Testis (tissue), 3 donors: ENCODE data around the gene MRGPRX4. TPM values are rescaled to one million over a fixed set of nuclear protein-coding genes. Genes with fewer than 3 reads are reported as not detected.

Experiments
- DNase-seq: peaks from one replicate; pipeline ENCODE4 v3.0.0-alpha.2; 2019
- H3K27ac ChIP-seq, 2 donors: fragments of 200-600 bp; sonication (generic); one replicate each; pipeline ENCODE4 v1.5.1; 2019
- H3K27me3 ChIP-seq: fragments of 200-600 bp; sonication (generic); one replicate; pipeline ENCODE4 v1.5.1; 2019
- H3K36me3 ChIP-seq: fragments of 200-600 bp; sonication (generic); one replicate; pipeline ENCODE4 v1.5.1; 2017; ENCODE audit warnings: low read depth; ENCODE audit errors: missing control alignments
- H3K4me1 ChIP-seq: fragments of 200-600 bp; sonication (generic); one replicate; pipeline ENCODE4 v1.5.1; 2019
- H3K4me3 ChIP-seq, 2 donors: fragments of 200-600 bp; sonication (generic); one replicate each; pipeline ENCODE4 v1.5.1; 2017 to 2019
- H3K9me3 ChIP-seq: fragments of 200-600 bp; sonication (generic); one replicate; pipeline ENCODE4 v1.5.1; 2017
- CTCF ChIP-seq, 3 experiments: fragments of 450-650 bp in 2 of 3; fragments of 200-600 bp in 1 of 3; sonication (generic) in 1 of 3; IDR thresholded peaks; one replicate each; pipeline ENCODE4 v1.5.1; 2016 to 2019; ENCODE audit warnings: antibody characterized with exemption in 3 of 3, mild to moderate bottlenecking in 2 of 3, moderate library complexity in 1 of 3
- POLR2A ChIP-seq: fragments of 450-650 bp; IDR thresholded peaks from one replicate; pipeline ENCODE4 v1.6.1; 2017; ENCODE audit warnings: antibody characterized with exemption, mild to moderate bottlenecking, moderate library complexity
- WGBS, 2 donors: methylation state at CpG; one replicate each; pipeline ENCODE4 v1.1.5; 2018; 5-methylcytosine and 5-hydroxymethylcytosine counted together
- intact Hi-C: fragments of 100-400 bp; cut with DNase I; formaldehyde crosslinking; loops from one replicate; pipeline ENCODE4 v1.15.1; 2023; ENCODE audit warnings: low total_unique reads
- polyA plus RNA-seq: library from polyadenylated mRNA; stranded (reverse); fragments of 350-450 nt; fragmentation: Illumina TruSeq; extraction: RNeasy Lipid Tissue Mini Kit (QIAGEN cat#74804); gene quantifications from one replicate; pipeline ENCODE4 v1.2.3, GENCODE V29; 2014; ENCODE audit warnings: low read depth, low replicate concordance; ENCODE audit not compliant: insufficient read depth
- total RNA-seq, 2 donors: library from RNA; depleted of rRNA; stranded (reverse); fragments of >200 nt; gene quantifications; one replicate each; pipeline ENCODE4 v1.2.3, GENCODE V29; 2016

Gene MRGPRX4
- total and polyA plus RNA-seq, 3 donors from 2014 or later = not detected

- no peaks in the 10 kb centered on the region for H3K9me3 ChIP-seq
- H3K4me3 ChIP-seq = no peak overlapping the region
- no peaks in the 10 kb centered on the region for H3K36me3 ChIP-seq
- H3K4me1 ChIP-seq = no peaks in the 10 kb centered on the region
- no peak for DNase-seq
- 86 to 96% methylated on average over 2 of the region's 2 CpGs for WGBS, 2 donors
- TF ChIP-seq CTCF (IDR thresholded peaks at IDR 0.05) (no peak), POLR2A (no peak)
- H3K27me3 ChIP-seq = no peaks in the 10 kb centered on the region
- H3K27ac ChIP-seq = no peak overlapping the region
- intact Hi-C loops = no loop called here
These were observed 32.5 kb upstream of the MRGPRX4 start for GRCh38 chr11:18140145-18140544.

DNA sequence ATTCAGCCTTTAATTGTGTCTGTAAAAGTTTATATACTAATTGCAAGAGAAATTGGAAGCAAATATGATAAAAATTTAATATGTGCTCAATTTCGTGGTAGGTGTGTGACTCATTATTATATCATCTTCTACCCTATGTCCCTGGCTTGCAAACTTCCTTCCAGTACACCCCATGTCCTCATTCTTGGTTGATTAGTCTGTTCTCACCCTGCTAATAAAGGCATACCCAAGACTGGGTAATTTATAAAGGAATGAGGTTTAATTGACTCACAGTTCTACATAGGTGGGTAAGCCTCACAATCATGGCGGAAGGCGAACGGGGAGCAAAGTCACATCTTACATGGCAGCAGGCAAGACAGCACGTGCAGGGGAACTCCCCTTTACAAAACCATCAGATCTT lies 28.4 kb upstream of the MRGPRX4 start:
- Histone ChIP-seq H3K27me3 (no peaks in the 10 kb centered on the region), H3K4me1 (no peaks in the 10 kb centered on the region), H3K4me3 (no peak overlapping the region), H3K27ac (no peak overlapping the region), H3K9me3 (no peaks in the 10 kb centered on the region), H3K36me3 (no peaks in the 10 kb centered on the region)
- intact Hi-C loops = no loop called here
- no peak for DNase-seq
- WGBS, 2 donors = 77 to 79% methylated on average over 5 of the region's 5 CpGs
- TF ChIP-seq POLR2A (no peak), CTCF (IDR thresholded peaks at IDR 0.05) (no peak)

- DNase-seq = no peak
- no peak overlapping the region for H3K27ac ChIP-seq
- TF ChIP-seq POLR2A (no peak), CTCF (IDR thresholded peaks at IDR 0.05) (no peak)
- H3K9me3 ChIP-seq = no peaks in the 10 kb centered on the region
- H3K36me3 ChIP-seq = no peaks in the 10 kb centered on the region
- H3K4me3 ChIP-seq = no peak overlapping the region
- no peaks in the 10 kb centered on the region for H3K27me3 ChIP-seq
- intact Hi-C loops = no loop called here
- H3K4me1 ChIP-seq = no peaks in the 10 kb centered on the region
- WGBS, 2 donors = 72 to 87% methylated on average over 2 of the region's 2 CpGs
These were observed 27.6 kb upstream of the MRGPRX4 start for GRCh38 chr11:18145025-18145424.

DNA sequence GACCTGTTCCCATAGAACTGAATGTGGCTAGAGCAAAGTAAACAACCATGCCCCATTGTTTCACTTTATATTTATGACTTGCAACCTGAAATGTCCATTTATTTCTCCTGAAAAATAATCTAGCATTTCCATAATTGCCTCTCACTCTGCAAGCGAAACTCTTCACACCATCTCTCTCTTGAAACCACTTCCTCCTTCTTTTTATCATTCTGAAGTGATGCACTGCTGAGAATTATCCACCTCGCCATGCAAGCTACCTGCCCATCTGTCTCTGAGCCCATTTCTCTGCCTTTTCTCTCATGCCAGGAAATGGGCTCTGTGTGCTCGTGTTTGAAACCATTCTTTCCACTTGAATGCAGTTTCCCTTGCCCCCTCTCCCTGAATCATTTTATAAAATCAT lies 26.8 kb upstream of the MRGPRX4 start:
- no peak for DNase-seq
- Histone ChIP-seq H3K27ac (no peak overlapping the region), H3K36me3 (no peaks in the 10 kb centered on the region), H3K9me3 (no peaks in the 10 kb centered on the region), H3K4me1 (no peaks in the 10 kb centered on the region), H3K27me3 (no peaks in the 10 kb centered on the region), H3K4me3 (no peak overlapping the region)
- intact Hi-C loops = no loop called here
- 66 to 69% methylated on average over 3 of the region's 3 CpGs for WGBS, 2 donors
- TF ChIP-seq CTCF (IDR thresholded peaks at IDR 0.05) = no peak
- no peak for TF ChIP-seq POLR2A

DNA sequence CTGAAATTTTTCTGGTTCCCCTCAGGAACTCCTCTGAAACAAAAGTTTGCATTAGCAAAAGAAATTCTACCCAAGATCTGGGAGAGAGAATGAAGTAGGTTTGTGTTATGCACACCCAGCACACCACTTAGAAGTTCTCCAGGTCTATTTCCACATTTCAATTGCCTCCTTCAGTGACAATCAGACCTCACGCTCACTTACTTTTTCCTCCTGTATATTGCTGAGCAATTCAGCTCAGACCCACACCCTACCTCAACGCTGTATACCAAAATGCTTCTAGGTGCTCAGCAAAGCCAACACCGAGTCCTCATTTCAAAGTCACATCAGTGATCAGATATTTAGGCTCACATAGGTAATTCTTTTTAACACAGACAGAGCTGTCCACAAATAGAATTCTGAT lies 21.1 kb upstream of the MRGPRX4 start:
- Histone ChIP-seq H3K27ac (no peak overlapping the region), H3K36me3 (no peaks in the 10 kb centered on the region), H3K4me3 (no peak overlapping the region), H3K9me3 (no peaks in the 10 kb centered on the region), H3K27me3 (no peaks in the 10 kb centered on the region), H3K4me1 (no peaks in the 10 kb centered on the region)
- intact Hi-C loops = no loop called here
- DNase-seq = no peak
- WGBS, 2 donors = 85 to 92% methylated on average over 3 of the region's 3 CpGs
- TF ChIP-seq CTCF (IDR thresholded peaks at IDR 0.05) = no peak
